Measurements from ENCODE around the gene FXYD3.
A peak's percentile ranks its signal among the peaks of the same experiment; 100 is the strongest.

The FXYD3 gene

GRCh38 chr19:35118268-35119020 is 2.8 kb downstream of the FXYD3 start:
- Mint-ChIP-seq H3K36me3 (ENCODE audit: low read depth) (no peaks in the 10 kb centered on the region), H3K27me3 (ENCODE audit: low read depth) (peaks cover 2% of the 10 kb centered on the region), H3K27ac (no peak overlapping the region), H3K4me3 (no peak overlapping the region), H3K9me3 (no peaks in the 10 kb centered on the region), H3K4me1 (ENCODE audit: low read depth) (peaks cover 4% of the 10 kb centered on the region)
- DNase-seq (ENCODE audit: low spot score) = no peak

DNA sequence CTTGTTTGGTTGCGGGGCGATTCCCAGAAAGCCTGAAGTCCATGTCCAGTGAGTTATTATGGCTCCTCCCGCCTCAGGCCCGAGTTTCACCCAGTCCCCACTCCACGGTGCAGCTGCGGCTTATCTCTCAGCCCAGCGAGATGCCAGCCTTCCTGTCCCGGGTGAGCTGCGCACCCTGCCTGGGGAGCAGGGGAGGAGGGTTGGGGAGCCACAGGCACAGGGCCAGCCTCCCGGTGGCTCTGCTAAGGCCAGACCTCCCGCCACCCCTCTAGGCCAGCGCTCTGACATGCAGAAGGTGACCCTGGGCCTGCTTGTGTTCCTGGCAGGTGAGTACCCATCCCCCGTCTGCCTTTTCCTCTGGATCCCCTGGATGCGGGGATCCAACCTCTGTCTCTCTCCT is 3.5 kb downstream of the FXYD3 start:
- peaks cover 7% of the 10 kb centered on the region for H3K4me1 Mint-ChIP-seq (ENCODE audit: low read depth)
- no peaks in the 10 kb centered on the region for H3K27me3 Mint-ChIP-seq (ENCODE audit: low read depth)

GRCh38 chr19:35119578-35120155 is 4.0 kb downstream of the FXYD3 start:
- DNase-seq (ENCODE audit: low spot score) = no peak
- no peaks in the 10 kb centered on the region for H3K9me3 Mint-ChIP-seq
- peaks cover 9% of the 10 kb centered on the region for H3K4me1 Mint-ChIP-seq (ENCODE audit: low read depth)
- H3K27me3 Mint-ChIP-seq (ENCODE audit: low read depth) = no peaks in the 10 kb centered on the region
- H3K27ac Mint-ChIP-seq = no peak overlapping the region
- no peak overlapping the region for H3K4me3 Mint-ChIP-seq
- no peaks in the 10 kb centered on the region for H3K36me3 Mint-ChIP-seq (ENCODE audit: low read depth)

More for the DNA sequence above, 3.5 kb downstream of the FXYD3 start:
- Mint-ChIP-seq H3K4me3 (no peak overlapping the region), H3K27ac (no peak overlapping the region), H3K9me3 (no peaks in the 10 kb centered on the region), H3K36me3 (ENCODE audit: low read depth) (no peaks in the 10 kb centered on the region)
- no peak for DNase-seq (ENCODE audit: low spot score)

DNA sequence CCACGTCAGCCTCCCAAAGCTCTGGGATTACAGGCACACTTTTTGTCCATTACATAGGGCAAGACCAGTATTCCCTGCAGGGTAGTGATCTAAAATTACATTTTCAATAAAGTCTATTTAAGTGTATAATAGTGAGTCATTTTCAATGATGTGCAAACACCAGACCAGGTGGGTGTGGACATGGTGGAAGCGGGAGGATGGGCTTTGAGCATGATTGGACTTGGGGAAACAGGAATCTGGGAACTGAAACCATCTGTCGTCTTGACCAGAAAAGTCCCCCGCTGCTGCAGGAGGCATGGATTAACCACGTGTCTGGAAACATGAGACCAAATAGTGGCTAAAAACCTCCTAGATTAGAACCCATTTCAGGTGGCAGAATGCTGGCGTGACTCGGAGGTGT is 4.9 kb downstream of the FXYD3 start:
- Mint-ChIP-seq H3K36me3 (ENCODE audit: low read depth) (no peaks in the 10 kb centered on the region), H3K4me1 (ENCODE audit: low read depth) (peaks cover 10% of the 10 kb centered on the region), H3K27me3 (ENCODE audit: low read depth) (no peaks in the 10 kb centered on the region), H3K4me3 (no peak overlapping the region), H3K9me3 (no peaks in the 10 kb centered on the region), H3K27ac (no peak overlapping the region)
- no peak for DNase-seq (ENCODE audit: low spot score)

DNA sequence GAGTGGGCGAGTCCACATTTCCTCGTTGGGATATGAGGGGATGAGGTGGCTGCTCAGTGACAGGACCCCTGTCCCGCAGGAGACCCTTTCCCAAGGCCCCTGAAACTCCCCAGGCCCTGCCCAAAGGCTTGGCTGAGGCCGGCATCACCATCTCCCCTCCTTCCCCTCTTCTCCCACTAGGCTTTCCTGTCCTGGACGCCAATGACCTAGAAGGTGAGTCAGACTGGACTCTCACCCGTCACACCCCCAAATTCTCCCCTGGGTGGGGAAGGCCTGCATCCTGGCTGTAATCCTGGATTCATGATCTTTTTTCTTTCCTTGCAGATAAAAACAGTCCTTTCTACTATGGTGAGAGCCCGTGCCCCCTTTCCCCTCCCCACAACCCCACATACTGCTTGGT is 5.3 kb downstream of the FXYD3 start:
- Mint-ChIP-seq H3K4me1 (ENCODE audit: low read depth) (peaks cover 10% of the 10 kb centered on the region), H3K36me3 (ENCODE audit: low read depth) (no peaks in the 10 kb centered on the region), H3K27me3 (ENCODE audit: low read depth) (no peaks in the 10 kb centered on the region), H3K9me3 (no peaks in the 10 kb centered on the region), H3K4me3 (no peak overlapping the region), H3K27ac (no peak overlapping the region)
- no peak for DNase-seq (ENCODE audit: low spot score)

- Mint-ChIP-seq H3K27ac (no peak overlapping the region), H3K27me3 (ENCODE audit: low read depth) (no peaks in the 10 kb centered on the region), H3K4me3 (no peak overlapping the region), H3K4me1 (ENCODE audit: low read depth) (peaks cover 10% of the 10 kb centered on the region), H3K9me3 (no peaks in the 10 kb centered on the region), H3K36me3 (ENCODE audit: low read depth) (no peaks in the 10 kb centered on the region)
- DNase-seq (ENCODE audit: low spot score) = no peak
These were observed 7.3 kb downstream of the FXYD3 start for GRCh38 chr19:35122687-35123551.

DNA sequence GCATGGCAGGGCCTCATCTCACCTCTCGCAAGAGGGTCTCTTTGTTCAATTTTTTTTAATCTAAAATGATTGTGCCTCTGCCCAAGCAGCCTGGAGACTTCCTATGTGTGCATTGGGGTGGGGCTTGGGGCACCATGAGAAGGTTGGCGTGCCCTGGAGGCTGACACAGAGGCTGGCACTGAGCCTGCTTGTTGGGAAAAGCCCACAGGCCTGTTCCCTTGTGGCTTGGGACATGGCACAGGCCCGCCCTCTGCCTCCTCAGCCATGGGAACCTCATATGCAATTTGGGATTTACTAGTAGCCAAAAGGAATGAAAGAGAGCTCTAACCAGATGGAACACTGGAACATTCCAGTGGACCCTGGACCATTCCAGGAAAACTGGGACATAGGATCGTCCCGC is 8.0 kb downstream of the FXYD3 start:
- DNase-seq (ENCODE audit: low spot score) = no peak
- Mint-ChIP-seq H3K4me1 (ENCODE audit: low read depth) (peaks cover 10% of the 10 kb centered on the region), H3K4me3 (peak overlapping the region; percentile 77), H3K36me3 (ENCODE audit: low read depth) (no peaks in the 10 kb centered on the region), H3K27me3 (ENCODE audit: low read depth) (no peaks in the 10 kb centered on the region), H3K9me3 (no peaks in the 10 kb centered on the region), H3K27ac (no peak overlapping the region)

DNA sequence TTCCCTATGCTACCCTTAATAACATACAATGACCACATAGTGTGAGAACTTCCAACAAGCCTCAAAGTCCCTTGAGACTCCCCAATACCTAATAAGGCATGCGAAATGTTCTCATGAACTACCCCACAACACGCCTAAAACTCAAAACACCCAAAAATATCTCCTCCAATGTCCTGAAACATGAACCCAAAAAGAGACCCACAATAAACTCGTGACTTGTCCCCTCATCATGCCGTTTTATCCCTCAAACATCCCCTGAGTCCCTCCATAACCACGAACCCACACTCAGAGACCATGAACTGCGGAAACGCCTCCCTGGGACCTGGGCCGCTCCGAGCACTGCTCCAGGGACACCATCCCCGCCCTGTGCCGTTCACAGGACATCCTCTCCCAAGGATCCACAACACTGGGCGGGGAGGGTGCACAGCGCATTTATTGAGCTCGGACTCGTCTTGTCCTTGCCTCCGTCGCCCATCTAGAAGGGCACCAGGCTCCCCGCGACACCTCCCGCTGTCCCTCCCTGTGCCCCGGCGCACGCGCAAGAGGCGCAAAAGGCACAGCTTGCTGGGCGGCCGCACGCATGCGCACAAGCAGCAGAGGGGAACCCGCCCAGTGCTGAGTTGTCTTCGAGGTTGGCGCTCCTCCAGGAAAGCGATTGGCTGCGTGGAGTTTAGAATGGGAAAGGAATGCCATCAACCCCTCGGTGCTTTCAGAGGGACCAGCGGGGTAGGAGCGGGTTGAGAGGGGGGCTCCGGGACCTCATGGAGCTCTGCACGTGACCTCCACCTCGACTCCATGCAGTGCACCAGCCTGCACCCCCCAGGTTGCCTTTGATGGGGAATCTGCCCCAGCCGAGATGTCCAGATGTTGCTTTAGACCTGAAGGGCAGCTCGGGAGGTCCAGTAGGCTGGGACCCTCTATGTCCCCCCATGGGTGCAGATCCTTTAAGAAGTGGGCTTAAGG is 8.8 kb downstream of the FXYD3 start:
- DNase-seq (ENCODE audit: low spot score) = peak; percentile 87
- peak overlapping the region; percentile 77 for H3K4me3 Mint-ChIP-seq
- no peaks in the 10 kb centered on the region for H3K36me3 Mint-ChIP-seq (ENCODE audit: low read depth)
- H3K27ac Mint-ChIP-seq = peak overlapping the region; percentile 72
- H3K27me3 Mint-ChIP-seq (ENCODE audit: low read depth) = no peaks in the 10 kb centered on the region
- peaks cover 10% of the 10 kb centered on the region for H3K4me1 Mint-ChIP-seq (ENCODE audit: low read depth)
- H3K9me3 Mint-ChIP-seq = no peaks in the 10 kb centered on the region

DNA sequence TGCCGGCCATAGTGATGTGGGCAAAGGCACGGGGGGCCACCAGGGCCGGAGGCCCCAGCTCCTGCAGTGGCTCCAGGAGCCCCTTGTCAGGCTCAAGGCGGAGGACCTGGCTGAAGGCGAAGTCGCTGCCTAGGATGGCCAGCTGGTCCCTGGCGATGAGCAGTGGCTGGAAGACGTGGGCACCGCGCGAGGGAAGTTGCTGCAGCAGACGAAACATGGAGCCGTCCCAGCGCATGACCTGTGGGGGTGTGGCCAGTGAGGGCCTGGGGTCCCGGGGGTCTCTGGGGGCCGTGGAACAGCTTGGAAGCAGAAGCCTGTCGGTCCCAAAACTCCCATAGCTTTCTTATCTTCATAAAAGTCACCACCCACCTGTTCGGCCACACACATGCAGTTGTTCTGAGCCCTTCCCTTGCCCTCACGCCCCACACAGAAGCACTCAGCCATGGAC is 9.7 kb downstream of the FXYD3 start:
- no peak overlapping the region for H3K27ac Mint-ChIP-seq
- no peaks in the 10 kb centered on the region for H3K27me3 Mint-ChIP-seq (ENCODE audit: low read depth)
- no peak for DNase-seq (ENCODE audit: low spot score)
- H3K36me3 Mint-ChIP-seq (ENCODE audit: low read depth) = no peaks in the 10 kb centered on the region
- peaks cover 10% of the 10 kb centered on the region for H3K4me1 Mint-ChIP-seq (ENCODE audit: low read depth)
- H3K4me3 Mint-ChIP-seq = no peak overlapping the region
- no peaks in the 10 kb centered on the region for H3K9me3 Mint-ChIP-seq

- Mint-ChIP-seq H3K4me3 (no peak overlapping the region), H3K27ac (no peak overlapping the region)
- no peak for DNase-seq (ENCODE audit: low spot score)
These were observed 10.4 kb downstream of the FXYD3 start for GRCh38 chr19:35125749-35126623.

DNA sequence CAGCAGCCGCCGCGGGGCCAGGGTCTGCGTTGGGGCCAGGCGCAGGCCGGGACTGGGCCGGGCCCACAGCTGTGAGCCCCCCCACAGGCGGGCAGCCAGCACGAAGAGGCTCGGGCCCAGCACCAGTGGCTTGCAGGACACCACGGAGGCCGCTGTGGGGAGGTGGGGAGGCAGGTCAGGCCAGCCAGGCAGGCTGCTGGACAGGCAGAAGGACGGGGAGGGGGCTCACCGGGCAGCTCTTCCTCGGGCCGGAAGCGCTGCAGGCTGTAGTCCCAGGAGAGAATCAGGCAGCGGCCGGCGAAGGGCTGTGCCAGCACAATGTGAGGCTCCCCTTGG is 11.0 kb downstream of the FXYD3 start:
- Mint-ChIP-seq H3K27ac (no peak overlapping the region), H3K27me3 (ENCODE audit: low read depth) (no peaks in the 10 kb centered on the region), H3K4me1 (ENCODE audit: low read depth) (peaks cover 10% of the 10 kb centered on the region), H3K9me3 (no peaks in the 10 kb centered on the region), H3K4me3 (no peak overlapping the region), H3K36me3 (ENCODE audit: low read depth) (no peaks in the 10 kb centered on the region)
- DNase-seq (ENCODE audit: low spot score) = no peak

More at GRCh38 chr19:35125749-35126623, 10.4 kb downstream of the FXYD3 start:
- H3K36me3 Mint-ChIP-seq (ENCODE audit: low read depth) = no peaks in the 10 kb centered on the region
- H3K9me3 Mint-ChIP-seq = no peaks in the 10 kb centered on the region
- H3K27me3 Mint-ChIP-seq (ENCODE audit: low read depth) = no peaks in the 10 kb centered on the region
- peaks cover 10% of the 10 kb centered on the region for H3K4me1 Mint-ChIP-seq (ENCODE audit: low read depth)

DNA sequence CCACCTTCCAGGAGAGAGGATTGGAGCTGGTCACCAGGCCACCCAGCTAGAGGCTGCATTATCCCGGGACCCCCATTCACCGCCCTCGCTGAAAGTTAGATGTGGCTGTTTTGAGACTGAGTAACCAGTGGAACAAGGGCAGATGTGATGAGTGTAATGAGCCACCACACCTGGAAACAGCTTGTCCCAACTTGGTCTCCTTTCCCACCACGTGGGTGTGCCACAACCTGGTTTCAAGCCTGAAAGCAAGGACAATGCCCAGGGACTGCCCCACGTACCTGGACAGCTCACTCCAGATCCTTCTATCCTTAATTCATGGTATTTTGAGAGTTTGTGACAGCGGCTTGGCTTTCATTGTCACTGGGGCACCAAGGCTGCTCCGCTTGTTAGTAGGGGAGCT is 12.2 kb downstream of the FXYD3 start:
- no peak for DNase-seq (ENCODE audit: low spot score)
- H3K4me1 Mint-ChIP-seq (ENCODE audit: low read depth) = peaks cover 10% of the 10 kb centered on the region
- no peak overlapping the region for H3K27ac Mint-ChIP-seq
- H3K4me3 Mint-ChIP-seq = no peak overlapping the region
- no peaks in the 10 kb centered on the region for H3K36me3 Mint-ChIP-seq (ENCODE audit: low read depth)
- no peaks in the 10 kb centered on the region for H3K27me3 Mint-ChIP-seq (ENCODE audit: low read depth)
- no peaks in the 10 kb centered on the region for H3K9me3 Mint-ChIP-seq

All from T-helper 2 cell treated with Interferon-gamma antibody and Interleukin-4, amounts not matched to agents 5 μg/mL and 100 μg/mL, for 36 hours (primary cell).